ENCODE data around the gene ETNPPL. TPM values are rescaled to one million over a fixed set of nuclear protein-coding genes. Genes with fewer than 3 reads are reported as not detected.

ETNPPL gene
- total RNA-seq, 4 donors from 2014 or later: 0.30 to 16.2 (median 9.0) TPM

GRCh38 chr4:108763986-108764385 lies 1.1 kb upstream of the ETNPPL start:
- TF ChIP-seq EP300 (IDR thresholded peaks at IDR 0.05): no peak
- no peak for TF ChIP-seq CTCF (IDR thresholded peaks at IDR 0.05)
- TF ChIP-seq POLR2A (IDR thresholded peaks at IDR 0.05): no peak
- H3K27ac ChIP-seq: no peak overlapping the region
- peaks cover 0 to 3% (median 0%) of the 10 kb centered on the region in 4 donors for H3K9me3 ChIP-seq
- DNase-seq (ENCODE audit: low spot score in 2 of 2): no peak
- H3K4me1 ChIP-seq: peaks cover 0 to 19% (median 2%) of the 10 kb centered on the region in 4 donors
- WGBS, 2 donors: 95 to 98% methylated on average over 4 of the region's 4 CpGs
- no peak overlapping the region for H3K4me3 ChIP-seq
- no peaks in the 10 kb centered on the region for H3K36me3 ChIP-seq
- peaks cover 0 to 8% of the 10 kb centered on the region in 2 donors for H3K27me3 ChIP-seq

- Histone ChIP-seq H3K4me3 (peak overlapping the region; percentile 30 to 68 (median 60)), H3K9me3 (peaks cover 0 to 3% (median 0%) of the 10 kb centered on the region in 4 donors), H3K36me3 (no peaks in the 10 kb centered on the region), H3K27me3 (peaks cover 2 to 8% of the 10 kb centered on the region in 2 donors), H3K27ac (peak overlapping the region in 1 of 4 donors; percentile 25), H3K4me1 (peaks cover 0 to 19% (median 2%) of the 10 kb centered on the region in 4 donors)
- TF ChIP-seq CTCF (IDR thresholded peaks at IDR 0.05) (no peak), POLR2A (IDR thresholded peaks at IDR 0.05) (no peak), EP300 (IDR thresholded peaks at IDR 0.05) (no peak)
- DNase-seq (ENCODE audit: low spot score in 2 of 2): no peak
- WGBS, 2 donors: 18 to 25% methylated on average over 11 of the region's 11 CpGs
Measured at GRCh38 chr4:108763226-108763593, 357 bp upstream of the ETNPPL start.

GRCh38 chr4:108758498-108758897 lies 4.4 kb downstream of the ETNPPL start:
- no peak overlapping the region for H3K4me3 ChIP-seq
- no peaks in the 10 kb centered on the region for H3K9me3 ChIP-seq
- DNase-seq (ENCODE audit: low spot score in 2 of 2): no peak
- TF ChIP-seq POLR2A (IDR thresholded peaks at IDR 0.05) (no peak), CTCF (IDR thresholded peaks at IDR 0.05) (no peak), EP300 (IDR thresholded peaks at IDR 0.05) (no peak)
- peaks cover 0 to 19% (median 2%) of the 10 kb centered on the region in 4 donors for H3K4me1 ChIP-seq
- no peak overlapping the region for H3K27ac ChIP-seq
- H3K27me3 ChIP-seq: peaks cover 2 to 8% of the 10 kb centered on the region in 2 donors
- H3K36me3 ChIP-seq: no peaks in the 10 kb centered on the region
- 88 to 92% methylated on average over 9 of the region's 9 CpGs for whole genome bisulfite sequencing, 2 donors

- Histone ChIP-seq H3K27me3 (peaks cover 0 to 2% of the 10 kb centered on the region in 2 donors), H3K36me3 (no peaks in the 10 kb centered on the region), H3K27ac (no peak overlapping the region), H3K4me3 (no peak overlapping the region), H3K4me1 (no peaks in the 10 kb centered on the region), H3K9me3 (no peaks in the 10 kb centered on the region)
- DNase-seq (ENCODE audit: low spot score in 2 of 2): no peak
- no peak for TF ChIP-seq CTCF (IDR thresholded peaks at IDR 0.05)
- TF ChIP-seq POLR2A (IDR thresholded peaks at IDR 0.05): no peak
- TF ChIP-seq EP300 (IDR thresholded peaks at IDR 0.05): no peak
Measured at GRCh38 chr4:108754327-108754726, 8.5 kb downstream of the ETNPPL start.

GRCh38 chr4:108751321-108751720 lies 11.5 kb downstream of the ETNPPL start:
- Histone ChIP-seq H3K9me3 (no peaks in the 10 kb centered on the region), H3K27me3 (no peaks in the 10 kb centered on the region), H3K27ac (no peak overlapping the region), H3K4me1 (no peaks in the 10 kb centered on the region), H3K4me3 (no peak overlapping the region), H3K36me3 (no peaks in the 10 kb centered on the region)
- DNase-seq (ENCODE audit: low spot score in 2 of 2): no peak
- WGBS, 2 donors: 75 to 89% methylated on average over 3 of the region's 3 CpGs
- TF ChIP-seq EP300 (IDR thresholded peaks at IDR 0.05) (no peak), CTCF (IDR thresholded peaks at IDR 0.05) (no peak), POLR2A (IDR thresholded peaks at IDR 0.05) (no peak)
